Colonic mucosa (tissue), 4 donors: ENCODE measurements around the gene PTPRT. TPM values are rescaled to one million over a fixed set of nuclear protein-coding genes. Genes with fewer than 3 reads are reported as not detected.

Experiments used
- DNase-seq: peaks from one replicate; pipeline ENCODE4 v3.0.0-alpha.2; 2020
- H3K27ac ChIP-seq: fragments of 200-600 bp; one replicate; pipeline ENCODE4 v1.8.0; 2021
- H3K27me3 ChIP-seq: fragments of 200-600 bp; one replicate; pipeline ENCODE4 v1.8.0; 2021
- H3K36me3 ChIP-seq: fragments of 200-600 bp; one replicate; pipeline ENCODE4 v1.8.0; 2021
- H3K4me1 ChIP-seq: fragments of 200-600 bp; one replicate; pipeline ENCODE4 v1.8.0; 2021; ENCODE audit warnings: mild to moderate bottlenecking
- H3K4me3 ChIP-seq: fragments of 200-600 bp; one replicate; pipeline ENCODE4 v1.8.0; 2021
- H3K9ac ChIP-seq, 2 donors: one replicate each; pipeline ENCODE4 v1.7.0; 2013; ENCODE audit warnings: control low read depth in 2 of 2, low read depth in 2 of 2, low read length in 2 of 2
- H3K9me3 ChIP-seq: fragments of 200-600 bp; one replicate; pipeline ENCODE4 v1.8.0; 2021
- CTCF ChIP-seq: fragments of 200-600 bp; IDR thresholded peaks from one replicate; pipeline ENCODE4 v1.8.0; 2022; ENCODE audit warnings: antibody characterized with exemption, mild to moderate bottlenecking
- intact Hi-C: fragments of 100-400 bp; cut with DNase I; formaldehyde crosslinking; loops from one replicate; pipeline ENCODE4 v1.14.1; 2022
- total RNA-seq, 2 donors: library from RNA; stranded (reverse); fragmentation: NEBNext Ultra II Directional in 1 of 2; extraction: Animal tissue kit (Norgen Biotek cat#: 25700) in 1 of 2; gene quantifications; one replicate each; pipeline ENCODE4 v1.2.1, GENCODE V29; 2021
- donor health status: healthy.
- donor health status: DM: no; HTN: no; CAD: no.
- donor health status: DM: no; HTN: no; CAD: no.

Gene PTPRT
- total RNA-seq, 2 donors from 2014 or later: 0.11 to 0.12 TPM

- H3K4me3 ChIP-seq: no peak overlapping the region
- H3K4me1 ChIP-seq: no peaks in the 10 kb centered on the region
- no peak for TF ChIP-seq CTCF
- no peaks in the 10 kb centered on the region for H3K27me3 ChIP-seq
- no peaks in the 10 kb centered on the region for H3K9me3 ChIP-seq
- intact Hi-C loops: no loop called here
- no peak overlapping the region for H3K9ac ChIP-seq
- no peak overlapping the region for H3K27ac ChIP-seq
- H3K36me3 ChIP-seq: no peaks in the 10 kb centered on the region
- DNase-seq: no peak
These were observed 217.1 kb downstream of the PTPRT start for GRCh38 chr20:42972591-42972990.

- Histone ChIP-seq H3K4me1 (no peaks in the 10 kb centered on the region), H3K9ac (no peak overlapping the region), H3K27ac (no peak overlapping the region), H3K4me3 (no peak overlapping the region), H3K36me3 (no peaks in the 10 kb centered on the region), H3K9me3 (no peaks in the 10 kb centered on the region), H3K27me3 (no peaks in the 10 kb centered on the region)
- DNase-seq: no peak
- intact Hi-C loops: no loop called here
- no peak for TF ChIP-seq CTCF
These were observed 221.0 kb downstream of the PTPRT start for GRCh38 chr20:42968746-42969145.

GRCh38 chr20:42963796-42964195 is 225.9 kb downstream of the PTPRT start:
- TF ChIP-seq CTCF: no peak
- DNase-seq: no peak
- intact Hi-C loops: no loop called here

GRCh38 chr20:42961771-42962170 is 227.9 kb downstream of the PTPRT start:
- DNase-seq: no peak
- no peaks in the 10 kb centered on the region for H3K36me3 ChIP-seq

More at GRCh38 chr20:42963796-42964195, 225.9 kb downstream of the PTPRT start:
- H3K36me3 ChIP-seq: no peaks in the 10 kb centered on the region
- H3K27me3 ChIP-seq: no peaks in the 10 kb centered on the region
- H3K9ac ChIP-seq: no peak overlapping the region
- H3K9me3 ChIP-seq: no peaks in the 10 kb centered on the region
- H3K27ac ChIP-seq: no peak overlapping the region
- no peaks in the 10 kb centered on the region for H3K4me1 ChIP-seq
- no peak overlapping the region for H3K4me3 ChIP-seq

GRCh38 chr20:42959996-42960395 is 229.7 kb downstream of the PTPRT start:
- Histone ChIP-seq H3K4me1 (no peaks in the 10 kb centered on the region), H3K9ac (no peak overlapping the region), H3K27ac (no peak overlapping the region), H3K36me3 (no peaks in the 10 kb centered on the region), H3K4me3 (no peak overlapping the region), H3K9me3 (no peaks in the 10 kb centered on the region), H3K27me3 (no peaks in the 10 kb centered on the region)
- intact Hi-C loops: no loop called here
- no peak for DNase-seq
- no peak for TF ChIP-seq CTCF

More at GRCh38 chr20:42961771-42962170, 227.9 kb downstream of the PTPRT start:
- Histone ChIP-seq H3K4me3 (no peak overlapping the region), H3K9ac (no peak overlapping the region), H3K27ac (no peak overlapping the region), H3K9me3 (no peaks in the 10 kb centered on the region), H3K4me1 (no peaks in the 10 kb centered on the region), H3K27me3 (no peaks in the 10 kb centered on the region)
- intact Hi-C loops: no loop called here
- no peak for TF ChIP-seq CTCF
